HepG2 (cell line): ENCODE data around the gene SDCCAG8.

Experiments
- CBX1 ChIP-seq: IDR thresholded peaks from one replicate; pipeline ENCODE4 v1.6.1; 2016; ENCODE audit warnings: antibody characterized with exemption, low read depth
- CEBPG ChIP-seq: IDR thresholded peaks from 2 replicates; pipeline ENCODE4 v1.6.1; 2016
- CTCF ChIP-seq: sonication (generic); formaldehyde crosslinking; IDR thresholded peaks from 2 replicates; pipeline ENCODE4 v1.5.0; 2020; ENCODE audit warnings: mild to moderate bottlenecking, missing genetic modification reagents, moderate library complexity
- GPBP1L1 ChIP-seq: sonication (generic); formaldehyde crosslinking; IDR thresholded peaks from 2 replicates; pipeline ENCODE4 v1.5.0; 2020; ENCODE audit warnings: mild to moderate bottlenecking, missing genetic modification reagents
- HNF4A ChIP-seq: sonication (generic); formaldehyde crosslinking; IDR thresholded peaks from 2 replicates; pipeline ENCODE4 v1.4.0; 2020; ENCODE audit warnings: missing genetic modification reagents
- IKZF1 ChIP-seq: fragments of 450-650 bp; IDR thresholded peaks from 2 replicates; pipeline ENCODE4 v1.7.1; 2016
- KLF6 ChIP-seq: IDR thresholded peaks from 2 replicates; pipeline ENCODE4 v1.8.0; 2016; ENCODE audit warnings: missing biosample characterization, missing genetic modification reagents
- NCOA2 ChIP-seq: sonication (generic); formaldehyde crosslinking; IDR thresholded peaks from 2 replicates; pipeline ENCODE4 v1.8.0; 2022; ENCODE audit warnings: inconsistent platforms
- NFYB ChIP-seq: sonication (generic); formaldehyde crosslinking; IDR thresholded peaks from 2 replicates; pipeline ENCODE4 v1.4.0; 2020; ENCODE audit warnings: missing genetic modification reagents
- SP1 ChIP-seq, 2 experiments: fragments of 450-650 bp in 1 of 2; sonication (generic) in 1 of 2; formaldehyde crosslinking in 1 of 2; IDR thresholded peaks; 2 replicates each; pipeline versions ENCODE4 v1.4.0 to v1.6.1; 2016 to 2020; ENCODE audit warnings: missing genetic modification reagents in 1 of 2
- TFAP4 ChIP-seq: sonication (generic); IDR thresholded peaks from 2 replicates; pipeline ENCODE4 v1.6.1; 2016; ENCODE audit warnings: low read depth, borderline replicate concordance
- USF2 ChIP-seq, 2 experiments: sonication (generic) in 1 of 2; formaldehyde crosslinking in 1 of 2; IDR thresholded peaks; 2 replicates each; pipeline versions ENCODE4 v1.5.1 to v1.6.1; 2011 to 2020; ENCODE audit warnings: borderline replicate concordance in 1 of 2, low read depth in 1 of 2, low read length in 1 of 2, mild to moderate bottlenecking in 1 of 2, missing genetic modification reagents in 1 of 2, moderate library complexity in 1 of 2
- ZNF569 ChIP-seq: sonication (generic); formaldehyde crosslinking; IDR thresholded peaks from 2 replicates; pipeline ENCODE4 v1.5.0; 2020; ENCODE audit warnings: mild to moderate bottlenecking, missing genetic modification reagents, moderate library complexity, borderline replicate concordance

- TF ChIP-seq NFYB (no peak), CBX1 (no peak), USF2 (IDR thresholded peaks at IDR 0.05; ENCODE audit: low read depth, low read length) (no peak), USF2 (CRISPR knock-in tag; IDR thresholded peaks at IDR 0.05; ENCODE audit: borderline replicate concordance) (no peak), SP1 (IDR thresholded peaks at IDR 0.05) (no peak), SP1 (CRISPR knock-in tag; IDR thresholded peaks at IDR 0.05) (no peak), CTCF (CRISPR knock-in tag) (no peak), CEBPG (CRISPR knock-in tag) (no peak), IKZF1 (no peak), GPBP1L1 (CRISPR knock-in tag) (no peak), NCOA2 (CRISPR knock-in tag) (no peak), KLF6 (CRISPR knock-in tag) (no peak), ZNF569 (CRISPR knock-in tag) (no peak), HNF4A (no peak), TFAP4 (no peak)
Observed at GRCh38 chr1:243470502-243470901, 214.7 kb downstream of the SDCCAG8 start.
